ENCODE results near the gene CD3E.

The CD3E gene

GRCh38 chr11:118313242-118313641 is 8.7 kb downstream of the CD3E start:
- H3K27ac ChIP-seq: no peak overlapping the region
- TF ChIP-seq, protein P1, sequence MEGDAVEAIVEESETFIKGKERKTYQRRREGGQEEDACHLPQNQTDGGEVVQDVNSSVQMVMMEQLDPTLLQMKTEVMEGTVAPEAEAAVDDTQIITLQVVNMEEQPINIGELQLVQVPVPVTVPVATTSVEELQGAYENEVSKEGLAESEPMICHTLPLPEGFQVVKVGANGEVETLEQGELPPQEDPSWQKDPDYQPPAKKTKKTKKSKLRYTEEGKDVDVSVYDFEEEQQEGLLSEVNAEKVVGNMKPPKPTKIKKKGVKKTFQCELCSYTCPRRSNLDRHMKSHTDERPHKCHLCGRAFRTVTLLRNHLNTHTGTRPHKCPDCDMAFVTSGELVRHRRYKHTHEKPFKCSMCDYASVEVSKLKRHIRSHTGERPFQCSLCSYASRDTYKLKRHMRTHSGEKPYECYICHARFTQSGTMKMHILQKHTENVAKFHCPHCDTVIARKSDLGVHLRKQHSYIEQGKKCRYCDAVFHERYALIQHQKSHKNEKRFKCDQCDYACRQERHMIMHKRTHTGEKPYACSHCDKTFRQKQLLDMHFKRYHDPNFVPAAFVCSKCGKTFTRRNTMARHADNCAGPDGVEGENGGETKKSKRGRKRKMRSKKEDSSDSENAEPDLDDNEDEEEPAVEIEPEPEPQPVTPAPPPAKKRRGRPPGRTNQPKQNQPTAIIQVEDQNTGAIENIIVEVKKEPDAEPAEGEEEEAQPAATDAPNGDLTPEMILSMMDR (conservative IDR thresholded peaks at IDR 0.05): no peak

DNA sequence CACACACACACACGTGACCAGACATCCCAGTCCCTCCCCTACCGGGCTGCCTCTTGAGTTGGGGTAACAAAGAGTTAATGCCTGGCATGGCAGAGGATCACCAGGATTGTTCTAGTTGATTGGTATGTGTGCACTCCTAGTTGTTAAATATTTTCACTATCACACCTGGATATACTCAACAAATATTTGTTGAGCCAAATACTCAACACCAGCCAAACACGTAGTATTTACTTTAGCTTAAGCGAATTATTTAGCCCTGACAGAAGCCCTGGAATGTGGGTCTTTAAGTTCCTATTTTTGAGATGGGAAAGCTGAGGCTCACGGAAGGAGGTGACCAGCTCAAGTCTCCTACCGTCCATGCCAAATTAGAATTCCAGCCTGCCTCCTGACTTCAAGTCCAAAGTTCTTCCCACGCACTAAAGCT is 10.5 kb downstream of the CD3E start:
- H3K27ac ChIP-seq: no peak overlapping the region
- TF ChIP-seq, protein P1 (conservative IDR thresholded peaks at IDR 0.05): no peak

DNA sequence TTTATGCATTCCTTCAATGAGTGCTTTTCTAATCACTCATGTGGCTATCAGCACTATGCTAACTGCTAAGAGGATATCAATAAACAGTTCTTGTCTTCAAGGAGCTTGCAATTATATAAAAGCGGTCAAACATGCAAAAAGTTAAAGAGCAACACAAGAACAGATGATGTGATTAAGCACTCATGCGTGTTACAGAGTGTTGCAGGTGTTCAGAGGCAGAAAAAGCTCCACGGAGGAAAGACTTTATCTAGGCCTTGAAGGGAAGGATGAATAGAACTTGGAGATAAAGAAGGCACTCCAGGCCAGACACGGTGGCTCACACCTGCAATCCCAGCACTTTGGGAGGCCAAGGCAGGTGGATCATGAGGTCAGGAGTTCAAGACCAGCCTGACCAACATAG is 13.6 kb downstream of the CD3E start:
- TF ChIP-seq, protein P1 (conservative IDR thresholded peaks at IDR 0.05): no peak
- H3K27ac ChIP-seq: no peak overlapping the region

DNA sequence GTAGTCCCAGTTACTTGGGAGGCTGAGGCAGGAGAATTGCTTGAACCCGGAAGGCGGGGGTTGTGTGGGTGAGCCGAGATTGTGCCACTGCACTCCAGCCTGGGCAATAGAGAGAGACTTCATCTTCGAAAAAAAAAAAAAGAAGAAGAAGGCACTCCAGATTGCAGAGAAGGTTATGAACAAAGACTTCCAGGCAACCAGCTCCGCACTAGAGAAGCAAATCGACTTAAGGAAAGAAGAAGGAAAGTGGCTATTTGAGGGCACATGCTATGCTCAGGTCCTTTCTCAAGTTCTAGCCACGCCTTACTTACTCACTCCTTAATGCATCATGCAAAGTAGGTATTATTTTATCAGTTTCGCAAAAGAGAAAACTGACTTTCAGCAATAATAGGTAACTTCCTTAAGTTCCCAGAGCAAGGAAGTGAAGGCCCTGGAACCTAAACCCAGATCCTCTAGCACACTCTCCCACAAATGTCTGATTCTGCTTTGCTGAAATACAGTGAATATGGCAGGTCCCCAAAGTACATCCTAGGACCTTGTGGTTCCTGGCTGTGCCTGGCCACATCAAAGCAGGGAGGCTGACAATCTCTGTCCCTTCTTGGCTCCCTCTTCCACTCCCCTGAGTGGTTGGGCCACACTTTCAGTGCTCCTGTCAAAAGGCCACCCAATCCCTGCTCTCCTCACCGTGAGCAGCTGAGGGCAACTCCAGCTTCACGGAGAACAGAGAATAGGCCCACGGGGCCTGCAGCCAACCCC is 14.2 kb downstream of the CD3E start:
- no peak overlapping the region for H3K27ac ChIP-seq
- TF ChIP-seq, protein P1 (conservative IDR thresholded peaks at IDR 0.05): no peak

DNA sequence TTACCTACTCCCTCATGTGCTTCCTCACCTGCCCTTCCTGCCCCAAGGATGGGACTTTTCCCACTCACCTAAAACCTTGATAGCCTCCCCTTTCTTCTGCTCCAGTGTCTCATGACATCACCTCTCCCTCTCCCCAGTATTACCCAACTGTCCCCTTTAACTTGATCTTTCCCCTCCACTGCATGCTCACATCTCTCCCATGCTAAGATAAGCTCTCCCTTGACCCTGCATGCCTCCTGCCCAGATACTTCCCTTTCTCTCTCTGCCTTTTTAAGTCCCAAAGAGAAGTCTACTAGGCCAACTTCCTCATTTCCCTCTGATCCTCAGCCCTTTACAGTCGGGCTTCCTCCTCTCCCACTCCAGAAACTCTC is 14.8 kb downstream of the CD3E start:
- TF ChIP-seq, protein P1 (conservative IDR thresholded peaks at IDR 0.05): no peak
- no peak overlapping the region for H3K27ac ChIP-seq

DNA sequence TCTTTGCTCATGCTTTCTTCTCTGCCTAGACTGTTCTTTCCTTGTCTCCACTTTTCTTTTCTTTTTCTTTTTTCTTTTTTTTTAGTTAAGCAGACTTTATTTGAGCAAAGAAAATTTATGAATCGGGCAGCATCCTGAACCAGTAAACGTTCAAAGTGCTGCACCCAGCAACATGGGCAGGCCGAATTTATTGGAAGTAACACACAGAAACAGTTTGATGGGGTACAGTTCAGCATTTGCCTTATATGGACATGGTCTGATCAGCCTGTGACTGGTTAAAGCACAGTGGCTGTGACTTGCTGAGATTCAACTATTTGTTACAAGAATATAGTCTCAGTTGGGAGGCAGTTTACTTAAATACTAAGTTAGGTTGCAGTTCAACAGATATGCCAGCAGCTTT is 16.0 kb downstream of the CD3E start:
- H3K27ac ChIP-seq: no peak overlapping the region; the same call in 1 of the 2 replicates
- TF ChIP-seq, protein P1 (conservative IDR thresholded peaks at IDR 0.05): no peak

GRCh38 chr11:118321386-118322082 is 17.0 kb downstream of the CD3E start:
- TF ChIP-seq, protein P1 (conservative IDR thresholded peaks at IDR 0.05): no peak

More at GRCh38 chr11:118321386-118322082, 17.0 kb downstream of the CD3E start:
- peak overlapping the region; percentile 62 for H3K27ac ChIP-seq

All from VCaP (cell line).